Measurements from ENCODE around the gene NOX3. TPM values are rescaled to one million over a fixed set of nuclear protein-coding genes. Genes with fewer than 3 reads are reported as not detected.

NOX3 gene
- total RNA-seq, 1 experiment from 2014 or later, result not detected

DNA sequence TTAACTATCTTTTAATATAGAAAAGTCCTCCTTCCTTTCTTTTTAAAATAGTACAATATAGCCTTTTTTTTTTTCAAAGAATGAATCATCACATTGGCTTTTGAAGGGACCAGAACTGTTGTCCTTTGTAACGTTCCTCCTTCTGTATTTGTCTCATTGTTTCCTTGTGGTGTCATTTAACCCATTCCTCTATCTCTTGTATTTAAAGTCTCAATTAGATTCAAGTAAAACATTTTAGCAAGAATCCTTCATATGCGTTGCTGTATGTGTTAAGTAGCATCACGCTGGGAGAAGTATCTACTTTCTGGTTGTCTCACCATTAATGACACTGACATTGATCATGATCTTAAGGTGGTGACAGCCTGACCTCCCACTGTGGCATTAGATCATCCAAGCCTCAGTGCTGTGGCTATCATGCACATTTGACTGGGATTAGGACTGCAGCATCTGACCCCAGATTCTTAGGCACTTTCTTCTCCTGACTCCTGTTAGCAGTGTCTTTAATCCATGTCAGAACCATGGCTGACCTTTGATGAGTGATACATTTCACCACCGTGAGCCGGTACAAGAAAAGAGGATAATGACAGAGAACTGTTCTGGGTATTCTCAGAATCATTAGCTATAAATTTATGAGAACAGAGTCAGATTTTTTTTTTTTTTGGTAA, 73.8 kb downstream of the NOX3 start:
- H4K20me1 ChIP-seq (ENCODE audit: control insufficient read depth, insufficient read depth, insufficient read length), result no peaks in the 10 kb centered on the region
- H3K23ac ChIP-seq (ENCODE audit: insufficient read length, low read depth, low read length), result no peak overlapping the region
- no peak overlapping the region for H3K4me2 ChIP-seq (ENCODE audit: insufficient read depth, insufficient read length, low read length)
- no peak overlapping the region for H3K4me3 Mint-ChIP-seq
- no peak overlapping the region for H2AK5ac ChIP-seq (ENCODE audit: insufficient read length, low read length)
- no peak overlapping the region for H3T11ph ChIP-seq (ENCODE audit: low read length)
- no peak overlapping the region for H4K5ac ChIP-seq (ENCODE audit: insufficient read length, low read depth, low read length)
- no peaks in the 10 kb centered on the region for H3K9me3 Mint-ChIP-seq
- no peak overlapping the region for H2BK15ac ChIP-seq (ENCODE audit: low read depth, low read length)
- TF ChIP-seq, protein P1, sequence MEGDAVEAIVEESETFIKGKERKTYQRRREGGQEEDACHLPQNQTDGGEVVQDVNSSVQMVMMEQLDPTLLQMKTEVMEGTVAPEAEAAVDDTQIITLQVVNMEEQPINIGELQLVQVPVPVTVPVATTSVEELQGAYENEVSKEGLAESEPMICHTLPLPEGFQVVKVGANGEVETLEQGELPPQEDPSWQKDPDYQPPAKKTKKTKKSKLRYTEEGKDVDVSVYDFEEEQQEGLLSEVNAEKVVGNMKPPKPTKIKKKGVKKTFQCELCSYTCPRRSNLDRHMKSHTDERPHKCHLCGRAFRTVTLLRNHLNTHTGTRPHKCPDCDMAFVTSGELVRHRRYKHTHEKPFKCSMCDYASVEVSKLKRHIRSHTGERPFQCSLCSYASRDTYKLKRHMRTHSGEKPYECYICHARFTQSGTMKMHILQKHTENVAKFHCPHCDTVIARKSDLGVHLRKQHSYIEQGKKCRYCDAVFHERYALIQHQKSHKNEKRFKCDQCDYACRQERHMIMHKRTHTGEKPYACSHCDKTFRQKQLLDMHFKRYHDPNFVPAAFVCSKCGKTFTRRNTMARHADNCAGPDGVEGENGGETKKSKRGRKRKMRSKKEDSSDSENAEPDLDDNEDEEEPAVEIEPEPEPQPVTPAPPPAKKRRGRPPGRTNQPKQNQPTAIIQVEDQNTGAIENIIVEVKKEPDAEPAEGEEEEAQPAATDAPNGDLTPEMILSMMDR (conservative IDR thresholded peaks at IDR 0.05), result no peak
- H3K79me1 ChIP-seq (ENCODE audit: insufficient read depth, low read depth, low read length, poor library complexity, severe bottlenecking), result no peaks in the 10 kb centered on the region
- H2BK12ac ChIP-seq (ENCODE audit: insufficient read length, low read depth, low read length), result no peak overlapping the region
- H3K27ac ChIP-seq (ENCODE audit: insufficient read length, low read depth, low read length), result no peak overlapping the region
- H2BK20ac ChIP-seq (ENCODE audit: low read depth, low read length, poor library complexity, severe bottlenecking), result no peak overlapping the region
- no peak overlapping the region for H3K27ac Mint-ChIP-seq
- no peak overlapping the region for H3K9ac ChIP-seq (ENCODE audit: extremely low read depth, insufficient read length, low read length)
- no peak overlapping the region for H2BK5ac ChIP-seq (ENCODE audit: insufficient read length, low read length)
- no peak overlapping the region for H4K91ac ChIP-seq (ENCODE audit: insufficient read length, low read depth, low read length)
- H3K27me3 Mint-ChIP-seq (ENCODE audit: low read depth), result no peaks in the 10 kb centered on the region
- no peaks in the 10 kb centered on the region for H3K9me3 ChIP-seq (ENCODE audit: control insufficient read depth, low read depth, low read length)
- DNase-seq, result no peak
- H3K4me1 Mint-ChIP-seq, result no peaks in the 10 kb centered on the region
- H3K23me2 ChIP-seq (ENCODE audit: insufficient read length, low read depth, low read length, poor library complexity, severe bottlenecking), result no peaks in the 10 kb centered on the region
- H2AFZ ChIP-seq (ENCODE audit: low read length), result no peak overlapping the region
- no CpG with 5 or more reads among the region's 5 CpGs for WGBS (ENCODE audit: extremely low coverage, insufficient read length, low lambda C conversion rate)
- no peaks in the 10 kb centered on the region for H3K79me2 ChIP-seq (ENCODE audit: insufficient read depth, low read length)
- H3K4me1 ChIP-seq (ENCODE audit: insufficient read depth, low read length), result no peaks in the 10 kb centered on the region
- no peak overlapping the region for H3K18ac ChIP-seq (ENCODE audit: insufficient read length, low read depth, low read length)
- no peak overlapping the region for H3K14ac ChIP-seq (ENCODE audit: insufficient read depth, low read length)
- H4K8ac ChIP-seq (replicated peaks; ENCODE audit: insufficient read length, low read depth, low read length), result no peak overlapping the region
- no peak overlapping the region for H3K4ac ChIP-seq (ENCODE audit: low read depth, low read length)
- H3K56ac ChIP-seq (ENCODE audit: insufficient read length, low read depth, low read length), result no peak overlapping the region
- no peaks in the 10 kb centered on the region; a peak in 1 of 7 replicates for H3K36me3 Mint-ChIP-seq (ENCODE audit: insufficient read depth in 1 of 3, low read depth in 3 of 3)
- H3K27me3 ChIP-seq (ENCODE audit: insufficient read depth, low read length), result no peaks in the 10 kb centered on the region
- H2BK120ac ChIP-seq (ENCODE audit: low read depth, low read length, poor library complexity, severe bottlenecking), result no peak overlapping the region
